Measurements from ENCODE around the gene JOSD2. TPM values are rescaled to one million over a fixed set of nuclear protein-coding genes. Genes with fewer than 3 reads are reported as not detected.
"Not testable (repeated sequence)": the region's sequence is repeated elsewhere in the genome, so short reads cannot be mapped to it uniquely, and the experiment has no call there.

JOSD2 gene
- total RNA-seq, 1 experiment from 2014 or later = 60.8 TPM

- Histone ChIP-seq H3K4me2 (ENCODE audit: low read length) (no peak overlapping the region), H2AFZ (ENCODE audit: low read length) (no peak overlapping the region), H3K4me1 (ENCODE audit: insufficient read depth, low read length) (no peaks in the 10 kb centered on the region), H3K4me3 (ENCODE audit: low read length) (no peak overlapping the region), H3K27ac (ENCODE audit: low read length) (no peak overlapping the region), H3K9me2 (replicated peaks; ENCODE audit: low read length) (no peaks in the 10 kb centered on the region), H3K79me2 (ENCODE audit: low read length) (no peaks in the 10 kb centered on the region), H3F3A (ENCODE audit: low read length, unreplicated experiment) (no peaks in the 10 kb centered on the region), H3K27me3 (ENCODE audit: low read length) (peaks cover 25% of the 10 kb centered on the region; the same call in 1 of the 2 replicates), H3K36me3 (ENCODE audit: low read depth, low read length) (no peaks in the 10 kb centered on the region), H3K9me3 (ENCODE audit: low read length) (peaks cover 12% of the 10 kb centered on the region), H4K20me1 (ENCODE audit: low read length) (no peaks in the 10 kb centered on the region), H3K9ac (ENCODE audit: low read length) (no peak overlapping the region)
- DNase-seq = no peak
- intact Hi-C loops (cut with micrococcal nuclease) = no loop called here
- POLR2A ChIA-PET (ENCODE audit: unreplicated experiment) = no interaction called here
- TF ChIP-seq CTCF (conservative IDR thresholded peaks at IDR 0.05; ENCODE audit: low read depth, low read length) (no peak), EZH2 (IDR thresholded peaks at IDR 0.05; ENCODE audit: low read length, unreplicated experiment) (no peak), EZH2phosphoT487 (IDR thresholded peaks at IDR 0.05; ENCODE audit: borderline replicate concordance, low read length) (no peak)
- no TSS peak for BruUV-seq (replicated peaks)
- ATAC-seq = no peak
- CTCF ChIA-PET = interaction anchor here (0.7 kb wide), 1 partner anchor 28 kb away, joined by 3 read pairs; no protein-coding TSS in a partner anchor
Measured at GRCh38 chr19:50532952-50533351, 22.0 kb upstream of the JOSD2 start.

GRCh38 chr19:50531171-50531612 is 20.2 kb upstream of the JOSD2 start:
- intact Hi-C loops (cut with micrococcal nuclease) = no loop called here
- no peaks in the 10 kb centered on the region for H3K36me3 ChIP-seq (ENCODE audit: low read depth, low read length)
- no peaks in the 10 kb centered on the region for H4K20me1 ChIP-seq (ENCODE audit: low read length)
- peaks cover 12% of the 10 kb centered on the region for H3K9me3 ChIP-seq (ENCODE audit: low read length)
- H3K4me3 ChIP-seq (ENCODE audit: low read length) = no peak overlapping the region
- peak overlapping the region; percentile 38; the same call in 1 of the 2 replicates for H3K4me2 ChIP-seq (ENCODE audit: low read length)
- TF ChIP-seq EZH2phosphoT487 (IDR thresholded peaks at IDR 0.05; ENCODE audit: borderline replicate concordance, low read length) (no peak), EZH2 (IDR thresholded peaks at IDR 0.05; ENCODE audit: low read length, unreplicated experiment) (no peak), CTCF (conservative IDR thresholded peaks at IDR 0.05; ENCODE audit: low read depth, low read length) (no peak)
- H3K4me1 ChIP-seq (ENCODE audit: insufficient read depth, low read length) = no peaks in the 10 kb centered on the region
- H3K27ac ChIP-seq (ENCODE audit: low read length) = no peak overlapping the region
- no peak overlapping the region for H2AFZ ChIP-seq (ENCODE audit: low read length)
- ChIA-PET CTCF (no interaction called here), POLR2A (ENCODE audit: unreplicated experiment) (no interaction called here)
- peak; percentile 45 for DNase-seq
- ATAC-seq = peak; percentile 46; the same call in 1 of the 2 replicates
- H3K27me3 ChIP-seq (ENCODE audit: low read length) = peaks cover 30% of the 10 kb centered on the region
- no peak overlapping the region for H3K9ac ChIP-seq (ENCODE audit: low read length)
- no peaks in the 10 kb centered on the region for H3K9me2 ChIP-seq (replicated peaks; ENCODE audit: low read length)
- no TSS peak for BruUV-seq (replicated peaks)
- H3K79me2 ChIP-seq (ENCODE audit: low read length) = no peaks in the 10 kb centered on the region
- H3F3A ChIP-seq (ENCODE audit: low read length, unreplicated experiment) = no peaks in the 10 kb centered on the region

- H3K79me2 ChIP-seq (ENCODE audit: low read length); H3K36me3 ChIP-seq (ENCODE audit: low read depth, low read length); H3F3A ChIP-seq (ENCODE audit: low read length, unreplicated experiment); H3K27ac ChIP-seq (ENCODE audit: low read length); H3K9me3 ChIP-seq (ENCODE audit: low read length); ATAC-seq; CTCF ChIA-PET; DNase-seq; H3K9me2 ChIP-seq (replicated peaks; ENCODE audit: low read length); H3K4me3 ChIP-seq (ENCODE audit: low read length); H3K4me2 ChIP-seq (ENCODE audit: low read length); POLR2A ChIA-PET (ENCODE audit: unreplicated experiment); intact Hi-C loops (cut with micrococcal nuclease); H2AFZ ChIP-seq (ENCODE audit: low read length); H3K4me1 ChIP-seq (ENCODE audit: insufficient read depth, low read length); H3K9ac ChIP-seq (ENCODE audit: low read length); H4K20me1 ChIP-seq (ENCODE audit: low read length); BruUV-seq (replicated peaks): not testable (repeated sequence)
- H3K27me3 ChIP-seq (ENCODE audit: low read length) = peaks cover 27% of the 10 kb centered on the region
Measured at GRCh38 chr19:50528052-50528451, 17.1 kb upstream of the JOSD2 start.
